ENCODE results near the gene CENPL.

CENPL gene

GRCh38 chr1:173753830-173754229 lies 70.9 kb downstream of the CENPL start:
- no peak for DNase-seq
